Measurements from ENCODE around the gene SBNO2. TPM values are rescaled to one million over a fixed set of nuclear protein-coding genes. Genes with fewer than 3 reads are reported as not detected.

Gene SBNO2
- total RNA-seq, 4 donors from 2014 or later = 33.1 to 208 (median 61.9) TPM

GRCh38 chr19:1065606-1066109 lies 108.4 kb downstream of the SBNO2 start:
- TF ChIP-seq CTCF (IDR thresholded peaks at IDR 0.05) = no peak
- no peak for DNase-seq (ENCODE audit: low spot score)

GRCh38 chr19:1064661-1065605 lies 109.1 kb downstream of the SBNO2 start:
- ATAC-seq (ENCODE audit: low FRiP score) = no peak
- TF ChIP-seq CTCF (IDR thresholded peaks at IDR 0.05) = peak in 1 of 3 donors; percentile 11
- DNase-seq (ENCODE audit: low spot score) = no peak

More at GRCh38 chr19:1065606-1066109, 108.4 kb downstream of the SBNO2 start:
- ATAC-seq (ENCODE audit: low FRiP score) = no peak

GRCh38 chr19:1063909-1064660 lies 110.0 kb downstream of the SBNO2 start:
- TF ChIP-seq CTCF (IDR thresholded peaks at IDR 0.05) = no peak
- DNase-seq (ENCODE audit: low spot score) (no peak), ATAC-seq (ENCODE audit: low FRiP score) (no peak)

GRCh38 chr19:1063030-1063908 lies 110.8 kb downstream of the SBNO2 start:
- no peak for DNase-seq (ENCODE audit: low spot score)
- no peak for ATAC-seq (ENCODE audit: low FRiP score)
- TF ChIP-seq CTCF (IDR thresholded peaks at IDR 0.05) = no peak

DNA sequence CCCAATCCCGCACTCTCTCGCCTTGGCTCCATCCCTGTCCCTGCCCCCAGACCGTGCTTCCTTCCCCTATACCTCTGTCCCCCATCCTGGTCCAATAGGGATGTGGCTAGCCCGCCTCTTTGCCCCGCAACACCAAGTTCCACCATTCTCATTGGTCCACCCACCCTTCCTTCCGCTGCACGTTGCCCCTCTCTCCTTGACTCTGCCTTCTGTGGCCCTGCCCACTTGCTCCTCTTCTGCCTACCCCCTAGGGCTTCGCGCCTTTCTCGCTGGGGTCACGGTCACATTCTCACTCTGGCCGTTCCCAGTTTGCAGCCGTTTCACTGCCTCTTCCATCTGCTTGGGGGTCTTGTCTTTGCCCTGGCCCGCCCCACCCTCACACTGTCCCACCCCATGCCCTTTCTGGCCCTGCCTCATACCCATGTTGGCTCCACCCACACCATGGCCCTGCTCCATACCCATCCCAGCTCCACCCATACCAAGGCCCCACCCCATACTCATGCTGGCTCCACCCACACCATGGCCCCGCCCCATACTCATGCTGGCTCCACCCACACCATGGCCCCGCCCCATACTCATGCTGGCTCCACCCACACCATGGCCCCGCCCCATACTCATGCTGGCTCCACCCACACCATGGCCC lies 111.6 kb downstream of the SBNO2 start:
- TF ChIP-seq CTCF (IDR thresholded peaks at IDR 0.05) = no peak
- DNase-seq (ENCODE audit: low spot score) = no peak
- ATAC-seq (ENCODE audit: low FRiP score) = no peak

GRCh38 chr19:1061987-1062386 lies 112.1 kb downstream of the SBNO2 start:
- no peak for DNase-seq (ENCODE audit: low spot score)
- TF ChIP-seq CTCF (IDR thresholded peaks at IDR 0.05) = no peak
- no peak for ATAC-seq (ENCODE audit: low FRiP score)
